Skeletal muscle cell (primary cell): ENCODE results near the gene EXOC4.

Experiments
- DNase-seq: peaks from one replicate; pipeline ENCODE4 v3.0.0-alpha.2; 2010; ENCODE audit warnings: low read depth
- H3K4me3 ChIP-seq: 2 replicates; pipeline ENCODE4 v1.5.1; 2011; ENCODE audit warnings: low read depth, mild to moderate bottlenecking, control low read depth, low read length, moderate library complexity

EXOC4 gene

DNA sequence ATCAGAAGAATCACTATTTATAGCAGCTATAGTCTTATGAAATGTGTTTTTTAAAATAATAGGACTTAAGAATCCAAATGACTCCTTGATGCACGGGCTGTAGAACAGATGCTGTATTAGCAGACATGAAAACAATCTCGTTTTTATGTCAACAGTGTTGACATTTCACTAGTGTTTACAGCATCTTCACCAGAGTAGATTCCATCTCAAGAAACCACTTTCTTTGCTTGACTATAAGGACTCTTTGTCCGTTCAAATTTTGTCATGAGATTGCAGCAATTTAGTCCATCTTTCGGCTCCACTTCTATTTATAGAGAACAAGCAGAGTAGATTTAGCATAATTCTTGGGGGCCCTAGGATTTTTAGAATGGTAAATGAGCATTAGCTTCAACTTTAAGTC is 295.1 kb downstream of the EXOC4 start:
- no peak for DNase-seq
- no peak overlapping the region for H3K4me3 ChIP-seq

DNA sequence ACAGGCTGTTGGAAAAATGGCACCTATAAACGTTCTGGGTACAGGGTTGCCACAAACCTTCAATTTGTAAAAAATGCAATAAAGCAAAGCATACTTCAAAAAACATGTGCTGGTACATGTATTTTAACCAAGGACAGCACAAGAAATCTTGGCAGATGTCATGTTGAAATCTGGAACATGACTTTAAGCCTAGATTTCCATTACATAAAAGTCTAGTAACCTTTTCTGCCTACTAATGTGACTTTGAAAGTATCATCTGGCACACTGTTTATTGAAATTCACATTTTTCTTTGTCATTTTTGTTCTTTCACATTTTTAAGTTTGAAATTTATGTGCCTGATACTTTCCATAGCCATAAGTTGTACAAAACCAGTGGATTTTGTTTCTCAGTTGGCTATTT is 296.8 kb downstream of the EXOC4 start:
- H3K4me3 ChIP-seq = no peak overlapping the region
- no peak for DNase-seq

DNA sequence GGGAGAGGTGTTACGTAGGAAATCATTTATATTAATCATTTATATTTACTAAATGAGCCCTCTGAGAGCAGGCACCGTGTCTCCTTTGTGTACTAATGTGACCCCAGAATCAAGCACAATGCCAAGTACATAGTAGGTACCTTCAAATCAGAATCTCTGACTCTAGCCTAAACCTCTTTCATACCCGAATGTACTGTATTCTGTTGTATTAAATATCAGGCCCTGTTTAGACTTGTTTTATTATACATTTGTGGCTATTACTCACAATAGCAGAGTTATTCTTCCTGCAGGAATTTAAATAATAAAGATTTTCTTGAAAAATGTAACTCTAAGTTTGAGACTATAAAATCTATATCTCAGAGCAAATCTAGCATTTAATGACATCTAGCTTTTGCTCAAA is 297.3 kb downstream of the EXOC4 start:
- no peak for DNase-seq

DNA sequence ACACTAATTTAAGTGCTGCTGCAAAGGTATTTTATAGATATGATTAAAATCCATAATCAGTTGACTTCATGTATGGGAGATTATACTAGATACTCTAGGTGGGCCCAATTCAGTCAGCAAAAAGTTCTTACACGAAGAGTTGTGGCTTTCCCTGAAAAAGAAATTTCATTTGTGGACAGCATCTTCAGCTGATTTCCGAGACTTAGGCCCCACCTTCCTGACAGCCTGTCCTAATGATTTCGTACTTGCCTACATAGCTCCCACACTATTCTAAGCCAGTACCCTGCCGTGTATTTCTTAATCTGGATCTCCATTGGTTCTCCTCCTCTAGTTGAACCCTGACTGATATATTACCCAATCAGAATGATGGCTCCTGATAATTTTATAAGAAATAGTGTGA is 297.9 kb downstream of the EXOC4 start:
- no peak overlapping the region for H3K4me3 ChIP-seq
- no peak for DNase-seq

More for the DNA sequence above, 297.3 kb downstream of the EXOC4 start:
- no peak overlapping the region for H3K4me3 ChIP-seq

DNA sequence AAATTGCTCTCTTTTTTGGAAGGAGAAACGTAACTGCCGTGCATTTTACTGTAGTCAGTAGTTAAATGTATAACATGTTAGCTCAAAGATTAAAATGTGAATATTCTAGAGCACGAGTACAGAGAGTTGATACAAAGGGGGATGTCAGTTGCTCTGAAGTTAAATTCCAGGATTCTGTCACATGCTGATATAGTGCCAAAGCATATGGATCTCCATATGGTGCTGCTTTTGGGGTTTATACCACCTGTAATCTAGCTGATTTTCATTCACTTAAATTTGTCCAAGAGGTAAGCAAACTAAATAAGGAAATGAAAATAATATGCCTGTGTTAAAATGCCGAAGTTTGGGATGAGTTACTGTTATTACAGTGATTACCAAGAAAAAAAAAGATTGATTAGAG is 298.6 kb downstream of the EXOC4 start:
- no peak overlapping the region for H3K4me3 ChIP-seq
- DNase-seq = no peak

DNA sequence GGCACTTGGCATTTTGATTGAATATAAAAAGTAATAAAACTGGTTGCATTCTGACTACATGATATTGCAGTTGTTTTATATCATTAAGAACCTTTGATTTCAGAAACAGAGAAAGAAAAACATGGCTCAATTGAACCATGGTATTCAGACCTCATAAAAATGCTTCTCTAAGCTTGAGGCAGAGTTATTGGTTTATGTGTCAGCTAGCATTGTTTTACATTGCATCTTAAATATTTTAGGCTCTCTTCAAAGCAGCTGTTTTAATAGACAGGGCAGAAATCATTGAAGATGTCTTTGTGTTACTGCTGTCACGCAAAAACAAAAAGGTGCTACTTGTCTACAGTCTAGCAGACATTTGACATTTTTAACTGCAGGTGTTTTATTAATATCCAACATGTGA is 299.2 kb downstream of the EXOC4 start:
- no peak for DNase-seq
- H3K4me3 ChIP-seq = no peak overlapping the region

DNA sequence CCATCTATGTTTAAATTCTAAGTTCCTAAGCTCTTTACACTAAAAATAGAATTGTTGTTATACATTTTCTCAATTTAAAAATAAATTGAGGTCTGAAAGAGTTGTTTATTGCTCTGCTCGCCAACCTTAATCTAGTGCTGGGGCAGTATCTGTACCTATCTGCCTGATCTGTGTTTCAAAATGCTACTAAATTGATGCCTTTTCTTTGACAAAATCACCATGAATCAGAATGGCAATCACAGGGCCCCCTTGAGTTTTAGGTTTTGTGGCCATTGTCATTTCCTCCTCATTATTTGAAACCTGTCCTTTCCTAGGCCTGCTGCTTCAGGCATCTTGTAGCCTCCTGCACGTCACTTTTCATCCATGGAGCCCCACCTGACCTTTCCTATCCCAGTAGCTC is 301.5 kb downstream of the EXOC4 start:
- DNase-seq = no peak
- H3K4me3 ChIP-seq = no peak overlapping the region

DNA sequence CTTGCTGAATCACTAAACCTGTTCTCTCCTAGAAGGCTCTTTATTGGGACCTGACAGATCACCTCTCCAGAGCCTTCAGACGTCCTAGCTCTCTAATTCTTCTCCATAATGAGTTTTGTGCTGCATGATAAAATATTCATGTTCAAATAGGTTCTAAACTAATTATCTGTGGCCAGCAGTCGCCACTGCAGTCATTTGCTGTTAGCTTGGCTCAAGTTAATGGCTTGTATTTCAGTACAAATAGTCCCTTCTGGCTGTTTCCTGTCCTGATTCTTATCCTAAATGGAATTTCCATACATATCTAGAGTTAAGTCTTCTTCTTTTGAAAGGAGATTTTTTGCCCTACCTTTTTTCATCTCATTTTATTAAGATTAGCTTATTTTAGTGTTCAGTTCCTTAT is 303.2 kb downstream of the EXOC4 start:
- no peak overlapping the region for H3K4me3 ChIP-seq
- DNase-seq = no peak

DNA sequence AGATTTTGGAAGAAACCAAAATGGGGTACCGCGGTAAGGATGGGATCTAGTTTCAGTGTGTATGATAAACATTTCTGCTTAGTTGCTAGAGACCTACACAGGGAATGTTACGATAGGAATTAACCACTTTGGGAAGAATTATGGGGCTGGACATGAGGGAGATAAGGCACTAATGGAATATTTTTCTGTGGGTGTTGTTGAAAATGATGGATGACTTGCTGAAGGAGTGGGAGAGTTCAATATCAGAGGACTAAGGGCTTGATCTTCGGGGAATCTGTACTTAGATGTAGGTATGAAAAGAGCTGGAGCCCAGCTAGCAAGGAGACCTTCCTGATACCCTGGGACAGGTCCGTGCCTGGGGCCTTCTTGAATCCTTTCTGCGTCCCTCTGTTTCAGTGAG is 303.7 kb downstream of the EXOC4 start:
- DNase-seq = no peak
- H3K4me3 ChIP-seq = no peak overlapping the region

DNA sequence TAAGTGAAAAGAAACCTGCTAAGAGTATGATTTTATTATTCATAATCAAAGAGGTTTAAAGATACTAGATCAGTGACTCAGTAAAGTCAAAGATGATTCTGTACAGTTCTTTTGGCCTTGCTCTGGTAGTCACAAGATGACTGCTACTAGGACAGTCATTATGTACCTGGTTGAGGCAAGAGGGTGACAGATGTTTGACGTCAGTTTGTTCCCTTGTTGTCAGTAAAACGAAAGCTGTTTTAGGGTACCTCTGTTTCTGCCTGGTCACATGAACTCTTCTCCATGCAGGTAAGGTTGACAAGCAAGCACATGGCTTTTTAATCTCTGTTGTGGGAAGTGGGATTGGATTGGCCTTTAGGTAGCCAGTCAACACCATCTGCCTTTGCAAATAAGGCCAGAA is 308.0 kb downstream of the EXOC4 start:
- DNase-seq = no peak
- no peak overlapping the region for H3K4me3 ChIP-seq

DNA sequence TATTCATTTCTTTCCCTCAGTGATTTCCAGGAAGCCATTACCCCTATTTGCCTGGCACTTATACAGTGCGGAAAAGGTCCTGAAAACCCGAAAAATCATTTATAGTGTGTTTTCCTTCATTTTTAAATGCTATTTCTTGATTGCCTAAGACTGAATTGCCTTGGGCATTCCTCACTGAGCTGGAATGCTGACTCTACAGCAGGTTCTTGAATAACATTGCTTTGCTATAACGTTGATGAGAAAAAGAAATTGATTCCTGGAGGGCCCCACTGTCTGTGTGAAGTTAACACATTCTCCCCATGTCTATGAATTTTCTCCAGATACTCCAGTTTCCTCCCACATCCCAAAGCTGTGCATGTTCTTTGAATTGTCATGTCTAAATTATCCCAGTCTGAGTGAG is 308.5 kb downstream of the EXOC4 start:
- DNase-seq = no peak
- H3K4me3 ChIP-seq = no peak overlapping the region

DNA sequence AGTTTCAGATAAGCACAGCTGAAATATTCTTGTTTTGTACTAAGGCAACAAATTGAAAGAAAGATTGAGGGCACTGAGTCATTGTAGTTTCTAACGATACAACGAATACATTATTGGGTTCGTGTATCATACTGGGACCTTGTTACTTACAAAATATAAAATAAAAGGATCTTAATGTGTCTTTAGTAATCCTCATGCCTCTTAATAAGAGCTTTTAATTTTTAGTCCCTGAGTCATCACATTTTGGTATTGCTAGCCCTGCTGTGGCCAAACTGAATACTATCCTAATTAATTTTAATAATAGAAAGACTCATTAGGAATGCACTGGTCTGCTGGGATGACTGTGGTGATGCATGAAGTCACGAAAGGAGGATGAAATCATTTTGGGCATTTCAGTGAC is 309.7 kb downstream of the EXOC4 start:
- DNase-seq = no peak
- no peak overlapping the region for H3K4me3 ChIP-seq

DNA sequence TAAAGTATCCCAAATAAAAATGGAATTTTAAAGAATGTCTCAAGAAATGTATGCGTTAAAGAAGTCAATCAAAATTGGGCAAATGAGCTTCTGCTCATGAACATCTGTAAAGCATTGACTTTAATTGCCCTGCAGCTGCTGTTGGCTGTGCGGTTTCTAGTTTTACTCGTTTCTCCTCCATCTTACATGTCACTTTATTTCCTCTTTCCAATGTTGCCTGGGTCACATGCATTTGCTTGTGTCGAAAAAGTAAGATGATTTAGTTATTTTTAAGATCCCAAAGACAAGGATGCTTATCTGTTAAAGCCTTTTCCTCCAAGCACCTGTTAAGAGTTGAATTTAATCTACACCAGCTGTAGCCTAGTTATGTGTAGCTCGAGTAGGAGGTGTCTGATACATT is 310.4 kb downstream of the EXOC4 start:
- no peak for DNase-seq

DNA sequence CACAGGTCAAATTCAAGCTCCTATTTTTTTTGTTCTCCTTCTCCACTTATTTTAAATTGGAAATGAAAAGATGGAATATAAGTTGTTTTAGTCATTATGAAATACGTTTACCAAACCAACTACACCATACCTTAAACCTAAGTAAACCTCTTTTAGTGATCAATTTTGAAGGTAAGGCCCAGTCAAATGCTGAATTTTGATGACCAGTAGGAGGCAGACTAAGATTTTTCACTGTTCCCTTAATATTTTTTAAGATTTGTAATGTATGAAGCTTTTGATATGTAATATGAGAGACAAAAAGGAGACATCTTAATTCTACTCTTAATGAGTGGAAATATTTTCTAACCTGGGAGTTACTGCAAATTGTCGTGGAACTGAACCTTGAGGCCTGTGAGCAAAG is 311.6 kb downstream of the EXOC4 start:
- DNase-seq = no peak

More for the DNA sequence above, 310.4 kb downstream of the EXOC4 start:
- H3K4me3 ChIP-seq = no peak overlapping the region

DNA sequence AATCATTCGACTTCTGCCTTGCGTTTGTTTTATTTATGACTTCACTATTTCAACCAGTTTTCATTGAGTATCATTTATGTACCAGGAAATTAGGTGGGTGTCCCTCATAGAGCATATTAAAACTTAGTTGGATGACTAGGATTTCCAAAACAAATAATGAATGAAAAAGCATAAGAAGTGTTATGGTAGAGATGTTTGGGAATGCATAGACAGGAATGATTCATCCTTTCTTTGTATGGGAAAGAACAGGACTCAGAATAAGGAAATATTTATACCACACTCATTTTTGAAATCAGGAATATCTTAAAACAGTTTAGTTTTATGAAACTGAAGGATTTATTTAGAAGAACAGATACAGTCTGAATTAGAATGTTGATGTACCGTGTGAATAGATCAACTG is 315.7 kb downstream of the EXOC4 start:
- no peak overlapping the region for H3K4me3 ChIP-seq
- DNase-seq = no peak

More for the DNA sequence above, 311.6 kb downstream of the EXOC4 start:
- no peak overlapping the region for H3K4me3 ChIP-seq

DNA sequence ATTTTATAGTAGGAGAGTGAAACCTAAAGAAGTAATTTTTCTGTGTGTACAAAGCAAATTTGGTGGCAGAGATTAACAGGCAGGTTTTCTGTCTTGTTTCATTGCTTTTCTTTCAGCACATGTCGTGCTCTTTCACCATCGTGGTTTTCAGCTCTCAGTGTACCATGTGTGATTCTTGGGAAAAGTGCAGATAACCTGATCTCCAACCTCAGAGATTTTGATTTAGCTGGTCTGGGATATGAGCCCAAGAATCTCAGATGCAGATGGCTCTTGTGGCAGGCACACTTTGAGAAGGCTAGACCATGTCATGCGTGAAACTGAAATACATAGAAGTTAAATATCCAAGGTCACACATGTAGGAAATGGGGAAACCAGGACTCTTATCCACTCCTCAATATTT is 317.4 kb downstream of the EXOC4 start:
- no peak overlapping the region for H3K4me3 ChIP-seq
- DNase-seq = no peak

DNA sequence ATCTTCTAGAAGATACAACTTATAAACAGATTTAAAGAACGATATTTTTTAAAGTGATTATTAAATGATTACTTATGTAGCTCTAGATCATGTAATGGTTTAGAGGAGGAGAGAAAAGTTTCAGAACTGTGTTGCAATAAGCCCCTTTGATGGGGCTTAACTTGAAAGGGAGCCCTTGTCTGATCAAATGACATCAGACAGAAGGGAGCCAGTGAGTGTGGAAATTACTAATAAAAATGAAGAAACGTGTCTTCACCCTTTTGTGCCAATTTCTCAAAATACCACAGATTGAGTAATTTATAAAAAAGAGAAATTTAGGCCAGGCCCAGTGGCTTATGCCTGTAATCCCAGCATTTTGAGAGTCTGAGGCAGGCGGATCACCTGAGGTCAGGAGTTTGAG is 318.2 kb downstream of the EXOC4 start:
- DNase-seq = no peak
- no peak overlapping the region for H3K4me3 ChIP-seq

DNA sequence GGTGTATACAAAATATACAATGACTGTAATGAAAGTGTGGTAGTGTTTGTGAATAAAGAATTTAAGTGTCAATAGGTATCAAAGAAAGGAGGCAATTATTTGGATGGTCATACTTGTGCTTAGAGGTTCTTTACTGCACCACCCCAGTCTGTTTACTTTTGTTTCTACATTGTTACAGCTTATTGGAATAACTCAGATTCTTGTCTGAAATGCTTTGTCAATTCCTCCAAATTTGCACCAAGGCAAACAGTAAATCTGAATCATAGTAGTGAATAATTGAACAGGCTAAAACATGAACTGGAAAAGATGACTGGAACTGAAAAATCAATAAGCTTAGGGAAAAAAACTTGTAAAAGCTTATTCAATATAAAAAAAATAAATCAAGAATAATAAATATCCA is 319.2 kb downstream of the EXOC4 start:
- no peak overlapping the region for H3K4me3 ChIP-seq
- DNase-seq = no peak

DNA sequence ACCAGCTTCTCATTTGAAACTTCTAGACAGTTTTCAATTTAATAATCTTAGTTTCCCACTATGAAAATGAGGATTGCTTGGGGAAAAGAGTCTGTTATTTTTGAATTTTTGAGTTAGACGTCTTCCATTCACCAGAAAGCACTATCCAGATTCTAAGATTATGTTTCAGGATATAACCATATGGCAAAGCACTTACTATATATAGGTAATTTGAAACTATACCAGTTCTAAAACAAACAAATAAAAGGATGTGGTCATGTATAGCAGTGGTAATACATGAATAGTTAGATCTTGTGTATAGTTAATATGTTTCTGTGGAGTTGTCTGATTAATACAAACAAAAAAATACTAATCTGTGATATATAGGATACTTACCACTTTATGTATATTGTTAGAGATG is 320.0 kb downstream of the EXOC4 start:
- H3K4me3 ChIP-seq = no peak overlapping the region
- no peak for DNase-seq

DNA sequence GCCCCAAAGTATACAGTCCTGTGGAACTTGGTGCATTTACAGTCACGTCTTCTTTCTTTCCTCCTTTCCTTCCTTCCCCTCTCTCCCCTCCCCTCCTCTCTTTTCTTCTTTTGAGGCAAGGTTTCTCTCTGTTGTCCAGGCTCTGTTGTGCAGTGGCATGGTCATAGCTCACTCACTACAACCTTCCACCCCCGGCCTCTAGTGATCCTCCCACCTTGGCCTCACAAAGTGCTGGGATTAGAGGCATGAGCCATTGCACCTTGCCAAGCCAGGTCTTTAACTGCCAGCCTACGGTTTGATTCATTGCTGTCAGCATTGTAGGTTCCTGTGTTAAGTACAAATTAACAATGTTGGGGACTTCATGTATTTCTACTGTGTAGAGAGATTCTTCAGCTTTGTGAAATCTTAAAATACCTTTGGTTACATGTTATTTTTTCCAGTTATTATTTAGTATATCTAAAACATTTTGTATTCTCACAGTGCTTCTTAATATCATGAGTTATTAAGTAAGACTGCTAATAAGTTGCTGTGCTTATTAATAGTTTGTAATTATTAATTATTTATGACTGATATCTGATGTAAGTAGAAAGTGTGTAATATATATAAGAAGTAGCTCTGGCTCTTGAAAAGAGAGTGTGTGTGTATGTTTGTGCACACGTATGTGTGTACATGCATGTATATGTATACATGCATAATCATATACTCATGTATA is 320.8 kb downstream of the EXOC4 start:
- DNase-seq = no peak
- H3K4me3 ChIP-seq = no peak overlapping the region

DNA sequence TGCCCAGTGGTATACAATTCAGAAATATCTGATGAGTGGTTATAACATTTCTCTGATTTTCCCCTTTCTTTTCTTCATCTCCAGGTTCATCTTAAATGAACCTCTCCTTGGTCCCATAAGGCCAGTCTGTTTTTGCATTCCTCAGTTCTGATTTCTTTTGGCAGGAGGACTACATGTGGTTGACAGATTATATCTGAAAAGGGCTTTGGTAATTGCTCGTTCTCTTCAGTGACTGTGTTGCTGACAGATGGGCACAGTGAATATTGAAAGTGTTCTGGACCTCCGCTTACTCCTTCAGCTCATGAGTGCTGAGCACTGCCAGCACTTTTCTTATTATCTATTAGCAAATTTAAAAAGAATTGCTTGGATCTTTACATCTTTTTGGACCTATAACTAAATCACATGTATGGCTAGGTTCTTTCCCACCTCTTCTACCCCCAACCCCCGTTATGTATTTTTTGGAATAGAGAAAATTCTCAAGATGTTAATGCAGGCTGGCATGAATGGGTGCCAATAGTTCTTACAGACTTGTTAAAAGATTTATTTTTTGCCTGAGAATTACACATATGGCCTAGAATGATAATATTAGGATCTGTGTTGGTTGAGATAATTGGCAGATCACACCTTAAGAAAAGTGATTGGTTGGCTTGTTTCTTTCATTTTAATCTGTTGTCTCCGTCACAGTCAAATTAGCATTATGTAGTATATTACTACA is 323.0 kb downstream of the EXOC4 start:
- no peak for DNase-seq

More for the DNA sequence above, 323.0 kb downstream of the EXOC4 start:
- H3K4me3 ChIP-seq = no peak overlapping the region
